Measurements from ENCODE around the gene BIN1. TPM values are rescaled to one million over a fixed set of nuclear protein-coding genes. Genes with fewer than 3 reads are reported as not detected.

Gene BIN1
- total RNA-seq, 1 experiment from 2014 or later: 42.5 TPM

GRCh38 chr2:127015106-127015910 lies 91.6 kb downstream of the BIN1 start:
- TF ChIP-seq CREB1 (CRISPR knock-in tag; IDR thresholded peaks at IDR 0.05) (no peak), CREM (CRISPR knock-in tag; IDR thresholded peaks at IDR 0.05) (no peak), USF1 (CRISPR knock-in tag; IDR thresholded peaks at IDR 0.05) (no peak), MLX (CRISPR knock-in tag; IDR thresholded peaks at IDR 0.05) (no peak), SP1 (CRISPR knock-in tag; conservative IDR thresholded peaks at IDR 0.05) (no peak), PREB (CRISPR knock-in tag; IDR thresholded peaks at IDR 0.05; ENCODE audit: borderline replicate concordance) (no peak), ARID4B (CRISPR knock-in tag; IDR thresholded peaks at IDR 0.05; ENCODE audit: borderline replicate concordance) (no peak), CTCF (IDR thresholded peaks at IDR 0.05) (no peak), TEAD1 (CRISPR knock-in tag; IDR thresholded peaks at IDR 0.05) (no peak), RORB (CRISPR knock-in tag; IDR thresholded peaks at IDR 0.05) (no peak), SMAD4 (CRISPR knock-in tag; IDR thresholded peaks at IDR 0.05) (no peak), ZNF416 (CRISPR knock-in tag; IDR thresholded peaks at IDR 0.05) (no peak), ZNF263 (CRISPR knock-in tag; IDR thresholded peaks at IDR 0.05; ENCODE audit: low read depth) (no peak), CBFB (CRISPR knock-in tag; IDR thresholded peaks at IDR 0.05; ENCODE audit: low read depth) (no peak), TP53 (CRISPR knock-in tag; IDR thresholded peaks at IDR 0.05) (no peak), MXD4 (CRISPR knock-in tag; IDR thresholded peaks at IDR 0.05; ENCODE audit: borderline replicate concordance) (no peak), ZNF121 (CRISPR knock-in tag; IDR thresholded peaks at IDR 0.05) (no peak), TEAD4 (CRISPR knock-in tag; IDR thresholded peaks at IDR 0.05) (no peak)
- Mint-ChIP-seq H3K36me3 (no peaks in the 10 kb centered on the region), H3K4me3 (no peak overlapping the region), H3K4me1 (0 out of 2 replicates have a peak, but pooled peaks cover 10% of the 10 kb centered on the region), H3K27ac (no peak overlapping the region), H3K27me3 (ENCODE audit: low read depth) (peaks cover 5% of the 10 kb centered on the region), H3K9me3 (no peaks in the 10 kb centered on the region)
- POLR2A ChIA-PET: no interaction called here
- ATAC-seq (no peak), DNase-seq (ENCODE audit: low spot score) (no peak)
- CTCF ChIA-PET: interaction anchor here (1.1 to 1.5 kb wide), 2 partner anchors 35 kb away, joined by 4 to 5 read pairs; no protein-coding TSS in a partner anchor
